ENCODE measurements around the gene PRKCH.

The PRKCH gene

DNA sequence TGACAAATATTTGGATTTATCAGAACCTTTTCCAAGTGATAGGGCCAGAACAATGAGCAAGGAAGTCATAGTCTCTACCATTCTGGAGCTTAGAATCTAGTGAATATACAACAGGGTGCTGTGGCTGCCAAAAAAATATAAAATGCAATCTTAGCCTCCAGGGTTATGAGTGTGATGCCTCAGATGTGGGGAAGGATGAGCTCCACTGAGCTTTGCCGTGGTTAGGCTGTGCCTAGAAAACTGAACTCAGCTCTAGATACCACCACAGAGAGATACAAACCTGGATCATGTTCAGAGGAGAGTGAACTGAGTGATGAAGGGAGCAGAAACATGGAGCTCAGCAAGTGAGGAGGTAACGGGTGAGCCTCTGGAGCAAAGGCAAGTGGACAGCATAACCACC is 235.9 kb downstream of the PRKCH start:
- DNase-seq (ENCODE audit: insufficient read length, low spot score) (no peak), FAIRE-seq (no peak)
- TF ChIP-seq POLR2A (IDR thresholded peaks at IDR 0.05; ENCODE audit: low read depth, low read length) (no peak), POU2F2 (IDR thresholded peaks at IDR 0.05; ENCODE audit: low read depth, low read length) (no peak), TAF1 (IDR thresholded peaks at IDR 0.05; ENCODE audit: low read depth, low read length) (no peak), SPI1 (IDR thresholded peaks at IDR 0.05; ENCODE audit: low read depth, low read length) (no peak), POLR2AphosphoS5 (IDR thresholded peaks at IDR 0.05; ENCODE audit: low read depth, low read length) (no peak), PAX5 (IDR thresholded peaks at IDR 0.05; ENCODE audit: insufficient read depth, low read length, severe bottlenecking) (no peak)

GRCh38 chr14:61557854-61558253 is 236.5 kb downstream of the PRKCH start:
- no peak for TF ChIP-seq SPI1 (IDR thresholded peaks at IDR 0.05; ENCODE audit: low read depth, low read length)
- no peak for TF ChIP-seq POLR2AphosphoS5 (IDR thresholded peaks at IDR 0.05; ENCODE audit: low read depth, low read length)
- TF ChIP-seq POLR2A (IDR thresholded peaks at IDR 0.05; ENCODE audit: low read depth, low read length): no peak
- TF ChIP-seq TAF1 (IDR thresholded peaks at IDR 0.05; ENCODE audit: low read depth, low read length): no peak
- TF ChIP-seq PAX5 (IDR thresholded peaks at IDR 0.05; ENCODE audit: insufficient read depth, low read length, severe bottlenecking): no peak
- TF ChIP-seq POU2F2 (IDR thresholded peaks at IDR 0.05; ENCODE audit: low read depth, low read length): no peak
- FAIRE-seq (no peak), DNase-seq (ENCODE audit: insufficient read length, low spot score) (no peak)

- FAIRE-seq (no peak), DNase-seq (ENCODE audit: insufficient read length, low spot score) (no peak)
- TF ChIP-seq POLR2A (IDR thresholded peaks at IDR 0.05; ENCODE audit: low read depth, low read length) (no peak), POLR2AphosphoS5 (IDR thresholded peaks at IDR 0.05; ENCODE audit: low read depth, low read length) (no peak), POU2F2 (IDR thresholded peaks at IDR 0.05; ENCODE audit: low read depth, low read length) (no peak), TAF1 (IDR thresholded peaks at IDR 0.05; ENCODE audit: low read depth, low read length) (no peak), SPI1 (IDR thresholded peaks at IDR 0.05; ENCODE audit: low read depth, low read length) (no peak), PAX5 (IDR thresholded peaks at IDR 0.05; ENCODE audit: insufficient read depth, low read length, severe bottlenecking) (no peak)
These were observed 236.9 kb downstream of the PRKCH start for GRCh38 chr14:61558271-61558670.

GRCh38 chr14:61559641-61560201 is 238.3 kb downstream of the PRKCH start:
- FAIRE-seq (no peak), DNase-seq (ENCODE audit: insufficient read length, low spot score) (no peak)
- TF ChIP-seq POLR2AphosphoS5 (IDR thresholded peaks at IDR 0.05; ENCODE audit: low read depth, low read length) (no peak), SPI1 (IDR thresholded peaks at IDR 0.05; ENCODE audit: low read depth, low read length) (no peak), PAX5 (IDR thresholded peaks at IDR 0.05; ENCODE audit: insufficient read depth, low read length, severe bottlenecking) (no peak), TAF1 (IDR thresholded peaks at IDR 0.05; ENCODE audit: low read depth, low read length) (no peak), POLR2A (IDR thresholded peaks at IDR 0.05; ENCODE audit: low read depth, low read length) (no peak), POU2F2 (IDR thresholded peaks at IDR 0.05; ENCODE audit: low read depth, low read length) (no peak)

DNA sequence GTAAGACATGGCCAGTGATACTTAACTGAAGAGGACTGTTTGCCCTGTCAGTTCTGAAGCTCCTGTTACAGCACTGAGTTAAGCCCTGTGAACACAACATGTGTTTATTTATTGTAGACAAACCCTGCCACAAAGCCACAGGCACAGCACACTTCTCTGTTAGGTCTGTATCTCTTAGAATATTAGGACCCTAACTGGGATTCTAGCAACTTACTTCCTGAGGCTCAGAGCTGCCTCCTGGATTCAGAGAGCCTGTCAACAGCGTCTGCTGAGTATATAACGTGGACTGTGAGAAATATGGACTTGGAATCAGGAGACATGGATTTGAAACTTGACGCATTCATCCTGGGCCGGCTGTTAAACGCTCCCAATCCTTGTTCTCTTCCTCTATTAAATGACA is 238.9 kb downstream of the PRKCH start:
- FAIRE-seq (no peak), DNase-seq (ENCODE audit: insufficient read length, low spot score) (no peak)
- TF ChIP-seq POU2F2 (IDR thresholded peaks at IDR 0.05; ENCODE audit: low read depth, low read length) (no peak), POLR2A (IDR thresholded peaks at IDR 0.05; ENCODE audit: low read depth, low read length) (no peak), SPI1 (IDR thresholded peaks at IDR 0.05; ENCODE audit: low read depth, low read length) (no peak), POLR2AphosphoS5 (IDR thresholded peaks at IDR 0.05; ENCODE audit: low read depth, low read length) (no peak), PAX5 (IDR thresholded peaks at IDR 0.05; ENCODE audit: insufficient read depth, low read length, severe bottlenecking) (no peak), TAF1 (IDR thresholded peaks at IDR 0.05; ENCODE audit: low read depth, low read length) (no peak)

DNA sequence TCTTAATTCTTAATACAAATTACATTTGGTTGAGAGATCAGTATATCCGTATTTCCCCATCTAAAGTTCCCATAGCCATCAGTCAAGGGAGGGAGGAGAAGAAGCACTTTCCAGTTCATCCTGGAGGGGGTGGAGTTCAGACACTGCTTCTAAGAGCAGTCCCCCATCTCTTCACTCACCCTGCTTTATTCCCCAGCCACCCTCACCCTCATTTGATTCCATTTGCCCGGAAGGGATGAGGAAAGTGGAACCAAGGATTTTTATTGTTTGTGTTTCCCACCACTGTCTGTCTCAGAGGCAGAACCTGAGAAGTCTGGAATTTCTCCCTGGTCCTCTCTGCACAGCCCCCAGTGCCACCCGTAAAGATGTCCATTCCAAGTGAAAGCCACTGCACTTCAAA is 239.7 kb downstream of the PRKCH start:
- TF ChIP-seq SPI1 (IDR thresholded peaks at IDR 0.05; ENCODE audit: low read depth, low read length): no peak
- TF ChIP-seq POU2F2 (IDR thresholded peaks at IDR 0.05; ENCODE audit: low read depth, low read length): no peak
- no peak for TF ChIP-seq POLR2AphosphoS5 (IDR thresholded peaks at IDR 0.05; ENCODE audit: low read depth, low read length)
- no peak for TF ChIP-seq POLR2A (IDR thresholded peaks at IDR 0.05; ENCODE audit: low read depth, low read length)
- TF ChIP-seq TAF1 (IDR thresholded peaks at IDR 0.05; ENCODE audit: low read depth, low read length): no peak
- no peak for TF ChIP-seq PAX5 (IDR thresholded peaks at IDR 0.05; ENCODE audit: insufficient read depth, low read length, severe bottlenecking)
- no peak for DNase-seq (ENCODE audit: insufficient read length, low spot score)
- FAIRE-seq: no peak

DNA sequence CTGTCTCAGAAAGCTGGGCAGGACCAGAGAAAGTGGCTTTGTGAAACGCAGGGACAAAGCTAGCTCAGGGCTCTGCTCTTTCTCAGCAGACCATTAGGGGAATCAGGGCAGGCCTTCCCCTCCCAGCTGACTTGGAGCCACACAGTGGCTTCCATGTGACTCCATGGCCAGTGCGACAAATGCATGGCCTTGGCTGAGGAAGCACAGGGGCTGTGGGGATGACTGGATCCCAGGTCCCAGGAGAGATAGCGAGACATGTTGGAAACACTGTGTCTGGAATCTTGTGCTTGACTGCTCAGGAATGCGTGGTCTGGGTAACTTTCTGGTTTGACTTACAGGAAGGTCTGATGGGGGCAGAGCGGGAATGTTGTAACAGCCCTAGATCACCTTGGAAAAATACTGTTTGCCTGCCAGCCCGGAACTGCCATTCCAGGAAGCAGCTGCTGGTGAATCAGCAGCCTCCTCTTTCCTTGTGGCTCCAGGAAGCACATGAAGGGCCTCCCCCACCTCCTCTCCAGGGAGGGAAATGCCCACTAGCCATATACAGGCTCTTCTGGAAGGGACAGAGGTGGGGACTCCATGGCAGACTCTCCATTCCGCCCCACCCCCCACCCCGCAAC is 240.4 kb downstream of the PRKCH start:
- DNase-seq (ENCODE audit: insufficient read length, low spot score) (no peak), FAIRE-seq (no peak)
- no peak for TF ChIP-seq PAX5 (IDR thresholded peaks at IDR 0.05; ENCODE audit: insufficient read depth, low read length, severe bottlenecking)
- TF ChIP-seq POLR2AphosphoS5 (IDR thresholded peaks at IDR 0.05; ENCODE audit: low read depth, low read length): no peak
- TF ChIP-seq POLR2A (IDR thresholded peaks at IDR 0.05; ENCODE audit: low read depth, low read length): no peak
- TF ChIP-seq TAF1 (IDR thresholded peaks at IDR 0.05; ENCODE audit: low read depth, low read length): no peak
- TF ChIP-seq SPI1 (IDR thresholded peaks at IDR 0.05; ENCODE audit: low read depth, low read length): no peak
- TF ChIP-seq POU2F2 (IDR thresholded peaks at IDR 0.05; ENCODE audit: low read depth, low read length): no peak

- TF ChIP-seq POLR2A (IDR thresholded peaks at IDR 0.05; ENCODE audit: low read depth, low read length) (no peak), SPI1 (IDR thresholded peaks at IDR 0.05; ENCODE audit: low read depth, low read length) (no peak), PAX5 (IDR thresholded peaks at IDR 0.05; ENCODE audit: insufficient read depth, low read length, severe bottlenecking) (no peak), POU2F2 (IDR thresholded peaks at IDR 0.05; ENCODE audit: low read depth, low read length) (no peak), TAF1 (IDR thresholded peaks at IDR 0.05; ENCODE audit: low read depth, low read length) (no peak), POLR2AphosphoS5 (IDR thresholded peaks at IDR 0.05; ENCODE audit: low read depth, low read length) (no peak)
- no peak for DNase-seq (ENCODE audit: insufficient read length, low spot score)
- peak; percentile 61 for FAIRE-seq
These were observed 241.2 kb downstream of the PRKCH start for GRCh38 chr14:61562321-61563161.

DNA sequence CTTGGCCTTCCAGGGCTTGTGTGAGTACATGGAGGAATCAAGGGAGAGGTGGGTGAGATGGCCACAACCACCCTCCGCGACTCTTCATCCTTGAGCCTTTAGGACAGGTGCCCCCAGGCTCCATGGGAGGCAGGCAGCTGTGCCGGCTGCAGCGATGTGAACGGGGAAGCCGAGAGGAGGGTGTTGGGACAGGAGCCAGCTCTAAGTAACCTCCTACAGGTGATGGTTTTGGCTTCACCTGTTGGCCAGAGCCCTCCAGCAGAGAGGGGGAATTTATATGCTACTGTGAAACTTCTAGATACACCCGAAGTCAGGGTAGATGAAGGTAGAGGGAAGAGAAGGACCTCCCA is 241.8 kb downstream of the PRKCH start:
- FAIRE-seq (no peak), DNase-seq (ENCODE audit: insufficient read length, low spot score) (no peak)
- TF ChIP-seq POLR2AphosphoS5 (IDR thresholded peaks at IDR 0.05; ENCODE audit: low read depth, low read length): no peak
- no peak for TF ChIP-seq PAX5 (IDR thresholded peaks at IDR 0.05; ENCODE audit: insufficient read depth, low read length, severe bottlenecking)
- TF ChIP-seq TAF1 (IDR thresholded peaks at IDR 0.05; ENCODE audit: low read depth, low read length): no peak
- TF ChIP-seq POU2F2 (IDR thresholded peaks at IDR 0.05; ENCODE audit: low read depth, low read length): no peak
- no peak for TF ChIP-seq SPI1 (IDR thresholded peaks at IDR 0.05; ENCODE audit: low read depth, low read length)
- TF ChIP-seq POLR2A (IDR thresholded peaks at IDR 0.05; ENCODE audit: low read depth, low read length): no peak
